Forelimb muscle (tissue), 1 donor: ENCODE results near the gene TMPRSS4. TPM values are rescaled to one million over a fixed set of nuclear protein-coding genes. Genes with fewer than 3 reads are reported as not detected.

Experiments
- DNase-seq: peaks from one replicate; pipeline ENCODE4 v3.0.0-alpha.2; 2013; ENCODE audit warnings: low read depth
- polyA plus RNA-seq: library from polyadenylated mRNA; unstranded; fragments of 120-200 nt; gene quantifications from one replicate; pipeline ENCODE4 v1.2.1, GENCODE V29; 2013; ENCODE audit not compliant: insufficient read length

TMPRSS4 gene
- polyA plus RNA-seq, 1 donor: 0.10 TPM

GRCh38 chr11:118153516-118153915 is 76.6 kb downstream of the TMPRSS4 start:
- DNase-seq: no peak

GRCh38 chr11:118153976-118154375 is 77.1 kb downstream of the TMPRSS4 start:
- DNase-seq: no peak

- no peak for DNase-seq
Observed at GRCh38 chr11:118154641-118155040, 77.8 kb downstream of the TMPRSS4 start.

GRCh38 chr11:118155776-118156530 is 79.1 kb downstream of the TMPRSS4 start:
- DNase-seq: no peak

GRCh38 chr11:118156531-118157185 is 79.8 kb downstream of the TMPRSS4 start:
- no peak for DNase-seq

GRCh38 chr11:118157186-118157895 is 80.5 kb downstream of the TMPRSS4 start:
- DNase-seq: no peak

- DNase-seq: no peak
Observed at GRCh38 chr11:118161786-118162185, 84.9 kb downstream of the TMPRSS4 start.

- DNase-seq: no peak
Observed at GRCh38 chr11:118162846-118163245, 86.0 kb downstream of the TMPRSS4 start.

GRCh38 chr11:118163494-118163893 is 86.6 kb downstream of the TMPRSS4 start:
- DNase-seq: no peak

GRCh38 chr11:118164885-118165284 is 88.0 kb downstream of the TMPRSS4 start:
- DNase-seq: no peak

GRCh38 chr11:118166641-118167040 is 89.8 kb downstream of the TMPRSS4 start:
- DNase-seq: no peak

- no peak for DNase-seq
Observed at GRCh38 chr11:118167253-118167652, 90.4 kb downstream of the TMPRSS4 start.

- no peak for DNase-seq
Observed at GRCh38 chr11:118167906-118168305, 91.0 kb downstream of the TMPRSS4 start.

GRCh38 chr11:118168316-118168715 is 91.4 kb downstream of the TMPRSS4 start:
- DNase-seq: no peak

- no peak for DNase-seq
Observed at GRCh38 chr11:118168751-118169150, 91.9 kb downstream of the TMPRSS4 start.

- DNase-seq: no peak
Observed at GRCh38 chr11:118169300-118170140, 92.6 kb downstream of the TMPRSS4 start.

GRCh38 chr11:118170231-118170630 is 93.4 kb downstream of the TMPRSS4 start:
- DNase-seq: no peak

- no peak for DNase-seq
Observed at GRCh38 chr11:118170882-118171268, 94.0 kb downstream of the TMPRSS4 start.
